HEK293 (cell line): ENCODE data around the gene KCNE4.

ENCODE experiments used
- CTCF ChIA-PET: fragments of 350-600 bp; formaldehyde crosslinking; extraction: SDS; loops from one replicate; lab custom pipeline; 2021; ENCODE audit warnings: antibody characterized with exemption; lab: Yijun Ruan, JAX
- POLR2A ChIA-PET: fragments of 300-600 bp; formaldehyde crosslinking; extraction: SDS; loops from one replicate; lab custom pipeline; 2020; ENCODE audit warnings: antibody characterized with exemption, inconsistent platforms; lab: Yijun Ruan, JAX
- H3K27ac ChIP-seq: fragments of 200-500 bp; sonication (Bioruptor generic); 2 replicates; pipeline ENCODE4 v1.5.1; 2014; ENCODE audit warnings: low read depth, low read length, control low read depth, inconsistent platforms; ENCODE audit errors: extremely low read depth
- H3K36me3 ChIP-seq, 2 experiments: fragments of 200-500 bp in 1 of 2; sonication (Bioruptor generic) in 1 of 2; 1 replicate in 1 of 2; 2 replicates in 1 of 2; pipeline ENCODE4 v1.5.1; 2014 to 2017; ENCODE audit warnings: inconsistent platforms in 2 of 2, low read length in 2 of 2; ENCODE audit not compliant: control insufficient read depth in 2 of 2, insufficient read depth in 1 of 2
- H3K4me1 ChIP-seq: fragments of 200-500 bp; sonication (Bioruptor generic); 2 replicates; pipeline ENCODE4 v1.5.1; 2014; ENCODE audit warnings: mild to moderate bottlenecking, low read length, inconsistent platforms; ENCODE audit not compliant: control insufficient read depth, insufficient read depth
- H3K4me3 ChIP-seq: 2 replicates; pipeline ENCODE4 v1.5.1; 2011; ENCODE audit warnings: low read depth, mild to moderate bottlenecking, control low read depth, low read length, moderate library complexity
- H3K9me3 ChIP-seq: fragments of 200-500 bp; sonication (Bioruptor generic); 2 replicates; pipeline ENCODE4 v1.5.1; 2014; ENCODE audit warnings: low read depth, low read length, inconsistent platforms; ENCODE audit not compliant: control insufficient read depth, insufficient read depth
- BCL11B ChIP-seq: fragments of 450-650 bp; formaldehyde crosslinking; IDR thresholded peaks from 2 replicates; pipeline ENCODE4 v1.5.1; 2016; ENCODE audit warnings: low read depth, missing biosample characterization, missing genetic modification characterization
- EGR2 ChIP-seq: fragments of 450-650 bp; formaldehyde crosslinking; IDR thresholded peaks from 2 replicates; pipeline ENCODE4 v1.5.1; 2016; ENCODE audit warnings: low read depth, missing biosample characterization, missing genetic modification characterization
- KLF16 ChIP-seq: fragments of 450-650 bp; formaldehyde crosslinking; IDR thresholded peaks from 2 replicates; pipeline ENCODE4 v1.5.1; 2017; ENCODE audit warnings: missing biosample characterization, missing genetic modification characterization
- KLF7 ChIP-seq: fragments of 450-650 bp; formaldehyde crosslinking; IDR thresholded peaks from 2 replicates; pipeline ENCODE4 v1.5.1; 2016; ENCODE audit warnings: missing biosample characterization, missing genetic modification characterization, borderline replicate concordance
- WT1 ChIP-seq: fragments of 450-650 bp; formaldehyde crosslinking; IDR thresholded peaks from 2 replicates; pipeline ENCODE4 v1.5.1; 2016; ENCODE audit warnings: missing biosample characterization, missing genetic modification characterization
- ZBTB1 ChIP-seq: fragments of 450-650 bp; formaldehyde crosslinking; IDR thresholded peaks from 2 replicates; pipeline ENCODE4 v1.5.1; 2016; ENCODE audit warnings: missing biosample characterization, missing genetic modification characterization
- ZBTB21 ChIP-seq: fragments of 450-650 bp; formaldehyde crosslinking; IDR thresholded peaks from 2 replicates; pipeline ENCODE4 v1.5.1; 2017; ENCODE audit warnings: missing biosample characterization, missing genetic modification characterization
- ZNF121 ChIP-seq: fragments of 450-650 bp; formaldehyde crosslinking; IDR thresholded peaks from 2 replicates; pipeline ENCODE4 v1.5.1; 2016; ENCODE audit warnings: missing biosample characterization, missing genetic modification characterization
- ZNF132 ChIP-seq: fragments of 450-650 bp; formaldehyde crosslinking; IDR thresholded peaks from 2 replicates; pipeline ENCODE4 v1.5.1; 2017; ENCODE audit warnings: missing biosample characterization, missing genetic modification characterization, borderline replicate concordance
- ZNF157 ChIP-seq: fragments of 450-650 bp; formaldehyde crosslinking; IDR thresholded peaks from 2 replicates; pipeline ENCODE4 v1.5.1; 2016; ENCODE audit warnings: missing biosample characterization, missing genetic modification characterization
- ZNF184 ChIP-seq: fragments of 450-650 bp; IDR thresholded peaks from 2 replicates; pipeline ENCODE4 v1.5.1; 2018; ENCODE audit warnings: missing biosample characterization, mild to moderate bottlenecking, missing genetic modification characterization
- ZNF350 ChIP-seq: fragments of 450-650 bp; formaldehyde crosslinking; IDR thresholded peaks from 2 replicates; pipeline ENCODE4 v1.5.0; 2017; ENCODE audit warnings: missing biosample characterization, mild to moderate bottlenecking, missing genetic modification characterization
- ZNF394 ChIP-seq: fragments of 450-650 bp; formaldehyde crosslinking; IDR thresholded peaks from 2 replicates; pipeline ENCODE4 v1.5.1; 2016; ENCODE audit warnings: missing biosample characterization, missing genetic modification characterization, mild to moderate bottlenecking, moderate library complexity, borderline replicate concordance
- ZNF423 ChIP-seq: fragments of 450-650 bp; formaldehyde crosslinking; IDR thresholded peaks from 2 replicates; pipeline ENCODE4 v1.5.1; 2016; ENCODE audit warnings: missing biosample characterization, missing genetic modification characterization
- ZNF433 ChIP-seq: fragments of 450-650 bp; formaldehyde crosslinking; IDR thresholded peaks from 2 replicates; pipeline ENCODE4 v1.5.1; 2016; ENCODE audit warnings: missing biosample characterization, missing genetic modification characterization, low read depth
- ZNF473 ChIP-seq: fragments of 450-650 bp; formaldehyde crosslinking; IDR thresholded peaks from 2 replicates; pipeline ENCODE4 v1.5.1; 2017; ENCODE audit warnings: missing biosample characterization, missing genetic modification characterization
- ZNF561 ChIP-seq: fragments of 450-650 bp; IDR thresholded peaks from 2 replicates; pipeline ENCODE4 v1.5.1; 2018; ENCODE audit warnings: missing biosample characterization, missing genetic modification characterization, borderline replicate concordance
- ZNF585B ChIP-seq: fragments of 450-650 bp; formaldehyde crosslinking; IDR thresholded peaks from 2 replicates; pipeline ENCODE4 v1.5.1; 2016; ENCODE audit warnings: missing biosample characterization, missing genetic modification characterization
- ZNF621 ChIP-seq: fragments of 450-650 bp; formaldehyde crosslinking; IDR thresholded peaks from 2 replicates; pipeline ENCODE4 v1.5.1; 2017; ENCODE audit warnings: missing biosample characterization, missing genetic modification characterization
- ZNF777 ChIP-seq: fragments of 450-650 bp; formaldehyde crosslinking; IDR thresholded peaks from 2 replicates; pipeline ENCODE4 v1.5.1; 2017; ENCODE audit warnings: missing biosample characterization, missing genetic modification characterization, borderline replicate concordance
- ZNF785 ChIP-seq: fragments of 450-650 bp; formaldehyde crosslinking; IDR thresholded peaks from 2 replicates; pipeline ENCODE4 v1.5.1; 2016; ENCODE audit warnings: missing biosample characterization, missing genetic modification characterization
- ZNF792 ChIP-seq: fragments of 450-650 bp; formaldehyde crosslinking; IDR thresholded peaks from 2 replicates; pipeline ENCODE4 v1.5.1; 2016; ENCODE audit warnings: missing biosample characterization, missing genetic modification characterization
- ZNF837 ChIP-seq: fragments of 450-650 bp; formaldehyde crosslinking; IDR thresholded peaks from 2 replicates; pipeline ENCODE4 v1.5.1; 2016; ENCODE audit warnings: missing biosample characterization, missing genetic modification characterization
- TF ChIP-seq, protein P1 (sequence below): fragments of 450-650 bp; formaldehyde crosslinking; IDR thresholded peaks from 2 replicates; pipeline ENCODE4 v1.5.1; 2016; ENCODE audit warnings: missing biosample characterization, missing genetic modification characterization
- TF ChIP-seq, protein P2 (sequence below): IDR thresholded peaks from 2 replicates; pipeline ENCODE4 v1.6.1; 2011; ENCODE audit warnings: mild to moderate bottlenecking, low read depth, low read length, borderline replicate concordance
- TF ChIP-seq, protein P3 (sequence below): fragments of 450-650 bp; formaldehyde crosslinking; IDR thresholded peaks from 2 replicates; pipeline ENCODE4 v1.5.0; 2017; ENCODE audit warnings: missing biosample characterization, missing genetic modification characterization, borderline replicate concordance
- TF ChIP-seq, protein P4 (sequence below): fragments of 450-650 bp; formaldehyde crosslinking; IDR thresholded peaks from 2 replicates; pipeline ENCODE4 v1.5.1; 2017; ENCODE audit warnings: missing biosample characterization, missing genetic modification characterization
- TF ChIP-seq, protein P5 (sequence below): fragments of 450-650 bp; formaldehyde crosslinking; IDR thresholded peaks from 2 replicates; pipeline ENCODE4 v1.5.1; 2017; ENCODE audit warnings: missing biosample characterization, missing genetic modification characterization

KCNE4 gene

DNA sequence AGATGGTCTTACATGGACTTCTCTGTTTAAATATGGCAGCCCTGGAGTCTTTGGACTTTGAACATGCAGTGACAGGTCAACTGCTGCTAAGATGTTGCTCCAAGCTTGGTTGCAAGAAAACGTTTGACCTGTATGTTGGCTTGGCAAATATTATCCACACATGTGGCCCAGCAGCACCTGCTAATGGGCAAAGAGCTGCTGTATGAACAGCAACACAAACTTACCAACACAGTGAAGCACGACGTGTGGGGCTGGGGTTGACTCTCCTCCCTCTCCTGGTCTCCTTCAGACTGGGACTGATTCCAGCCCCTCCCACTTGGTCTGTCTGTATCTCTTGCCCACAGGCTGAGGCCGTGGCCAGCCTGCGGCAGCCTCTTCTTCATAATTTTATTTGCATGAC is 3.8 kb downstream of the KCNE4 start:
- Histone ChIP-seq H3K27ac (no peak overlapping the region; the same call in 1 of the 2 replicates), H3K36me3 (no peaks in the 10 kb centered on the region), H3K4me3 (no peak overlapping the region), H3K9me3 (no peaks in the 10 kb centered on the region), H3K4me1 (peaks cover 11% of the 10 kb centered on the region)
- CTCF ChIA-PET: no interaction called here
- POLR2A ChIA-PET: no interaction called here
- TF ChIP-seq ZNF837 (tag by site-specific recombination) (no peak), BCL11B (tag by site-specific recombination) (no peak), ZNF473 (tag by site-specific recombination) (no peak), KLF7 (no peak), ZNF585B (tag by site-specific recombination) (no peak), ZNF561 (tag by site-specific recombination) (no peak), ZNF121 (tag by site-specific recombination) (no peak), ZBTB21 (no peak), ZNF785 (tag by site-specific recombination) (no peak), ZNF157 (tag by site-specific recombination) (no peak), ZNF433 (tag by site-specific recombination) (no peak), ZBTB1 (tag by site-specific recombination) (no peak), ZNF792 (tag by site-specific recombination) (no peak), ZNF350 (tag by site-specific recombination) (no peak), EGR2 (tag by site-specific recombination) (no peak)
- TF ChIP-seq, protein P1, sequence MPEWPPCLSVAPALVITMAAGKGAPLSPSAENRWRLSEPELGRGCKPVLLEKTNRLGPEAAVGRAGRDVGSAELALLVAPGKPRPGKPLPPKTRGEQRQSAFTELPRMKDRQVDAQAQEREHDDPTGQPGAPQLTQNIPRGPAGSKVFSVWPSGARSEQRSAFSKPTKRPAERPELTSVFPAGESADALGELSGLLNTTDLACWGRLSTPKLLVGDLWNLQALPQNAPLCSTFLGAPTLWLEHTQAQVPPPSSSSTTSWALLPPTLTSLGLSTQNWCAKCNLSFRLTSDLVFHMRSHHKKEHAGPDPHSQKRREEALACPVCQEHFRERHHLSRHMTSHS (tag by site-specific recombination): no peak
- TF ChIP-seq, protein P2, sequence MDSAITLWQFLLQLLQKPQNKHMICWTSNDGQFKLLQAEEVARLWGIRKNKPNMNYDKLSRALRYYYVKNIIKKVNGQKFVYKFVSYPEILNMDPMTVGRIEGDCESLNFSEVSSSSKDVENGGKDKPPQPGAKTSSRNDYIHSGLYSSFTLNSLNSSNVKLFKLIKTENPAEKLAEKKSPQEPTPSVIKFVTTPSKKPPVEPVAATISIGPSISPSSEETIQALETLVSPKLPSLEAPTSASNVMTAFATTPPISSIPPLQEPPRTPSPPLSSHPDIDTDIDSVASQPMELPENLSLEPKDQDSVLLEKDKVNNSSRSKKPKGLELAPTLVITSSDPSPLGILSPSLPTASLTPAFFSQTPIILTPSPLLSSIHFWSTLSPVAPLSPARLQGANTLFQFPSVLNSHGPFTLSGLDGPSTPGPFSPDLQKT: no peak
- TF ChIP-seq, protein P3, sequence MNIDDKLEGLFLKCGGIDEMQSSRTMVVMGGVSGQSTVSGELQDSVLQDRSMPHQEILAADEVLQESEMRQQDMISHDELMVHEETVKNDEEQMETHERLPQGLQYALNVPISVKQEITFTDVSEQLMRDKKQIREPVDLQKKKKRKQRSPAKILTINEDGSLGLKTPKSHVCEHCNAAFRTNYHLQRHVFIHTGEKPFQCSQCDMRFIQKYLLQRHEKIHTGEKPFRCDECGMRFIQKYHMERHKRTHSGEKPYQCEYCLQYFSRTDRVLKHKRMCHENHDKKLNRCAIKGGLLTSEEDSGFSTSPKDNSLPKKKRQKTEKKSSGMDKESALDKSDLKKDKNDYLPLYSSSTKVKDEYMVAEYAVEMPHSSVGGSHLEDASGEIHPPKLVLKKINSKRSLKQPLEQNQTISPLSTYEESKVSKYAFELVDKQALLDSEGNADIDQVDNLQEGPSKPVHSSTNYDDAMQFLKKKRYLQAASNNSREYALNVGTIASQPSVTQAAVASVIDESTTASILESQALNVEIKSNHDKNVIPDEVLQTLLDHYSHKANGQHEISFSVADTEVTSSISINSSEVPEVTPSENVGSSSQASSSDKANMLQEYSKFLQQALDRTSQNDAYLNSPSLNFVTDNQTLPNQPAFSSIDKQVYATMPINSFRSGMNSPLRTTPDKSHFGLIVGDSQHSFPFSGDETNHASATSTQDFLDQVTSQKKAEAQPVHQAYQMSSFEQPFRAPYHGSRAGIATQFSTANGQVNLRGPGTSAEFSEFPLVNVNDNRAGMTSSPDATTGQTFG (tag by site-specific recombination): no peak
- TF ChIP-seq, protein P4, sequence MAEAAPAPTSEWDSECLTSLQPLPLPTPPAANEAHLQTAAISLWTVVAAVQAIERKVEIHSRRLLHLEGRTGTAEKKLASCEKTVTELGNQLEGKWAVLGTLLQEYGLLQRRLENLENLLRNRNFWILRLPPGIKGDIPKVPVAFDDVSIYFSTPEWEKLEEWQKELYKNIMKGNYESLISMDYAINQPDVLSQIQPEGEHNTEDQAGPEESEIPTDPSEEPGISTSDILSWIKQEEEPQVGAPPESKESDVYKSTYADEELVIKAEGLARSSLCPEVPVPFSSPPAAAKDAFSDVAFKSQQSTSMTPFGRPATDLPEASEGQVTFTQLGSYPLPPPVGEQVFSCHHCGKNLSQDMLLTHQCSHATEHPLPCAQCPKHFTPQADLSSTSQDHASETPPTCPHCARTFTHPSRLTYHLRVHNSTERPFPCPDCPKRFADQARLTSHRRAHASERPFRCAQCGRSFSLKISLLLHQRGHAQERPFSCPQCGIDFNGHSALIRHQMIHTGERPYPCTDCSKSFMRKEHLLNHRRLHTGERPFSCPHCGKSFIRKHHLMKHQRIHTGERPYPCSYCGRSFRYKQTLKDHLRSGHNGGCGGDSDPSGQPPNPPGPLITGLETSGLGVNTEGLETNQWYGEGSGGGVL: no peak

DNA sequence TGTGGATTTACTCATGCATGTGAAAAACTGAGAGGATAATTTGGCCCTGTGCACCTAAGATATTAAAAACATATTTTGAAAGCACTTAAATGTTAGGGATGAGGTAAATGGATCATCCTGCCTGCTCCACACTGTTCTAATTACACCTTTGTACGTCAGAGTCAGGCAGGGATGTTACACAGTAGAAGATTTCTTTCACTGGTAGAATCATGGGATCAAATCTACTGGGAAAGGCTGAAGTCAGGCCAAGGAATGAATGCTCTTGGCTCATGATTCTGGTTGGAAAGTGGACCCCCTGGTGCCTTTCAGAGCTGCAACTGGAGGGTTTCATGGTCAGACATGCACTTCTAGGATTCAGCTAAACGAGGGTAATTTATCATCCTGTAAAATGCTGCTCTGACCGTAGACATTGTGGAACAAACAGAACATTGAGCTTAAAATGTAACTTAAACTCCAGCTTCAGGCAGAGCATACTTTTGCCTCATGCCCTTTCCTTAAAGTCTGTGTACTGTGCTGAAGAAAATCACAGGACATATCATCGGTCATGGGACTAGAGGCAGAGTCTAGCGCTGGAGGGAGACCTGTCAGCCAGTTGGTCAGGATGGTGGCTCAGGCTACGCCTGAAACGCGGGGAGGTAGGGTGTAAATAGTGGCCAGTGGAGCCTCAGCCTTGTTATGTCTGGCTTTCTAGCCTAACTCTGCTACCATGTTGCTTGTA is 4.9 kb downstream of the KCNE4 start:
- H3K36me3 ChIP-seq: no peaks in the 10 kb centered on the region
- POLR2A ChIA-PET: no interaction called here
- H3K4me1 ChIP-seq: peaks cover 11% of the 10 kb centered on the region
- no peak for TF ChIP-seq ZNF132 (tag by site-specific recombination)
- TF ChIP-seq ZNF423 (tag by site-specific recombination): no peak
- TF ChIP-seq ZNF621 (tag by site-specific recombination): no peak
- no peak for TF ChIP-seq ZNF184 (tag by site-specific recombination)
- TF ChIP-seq ZNF777 (tag by site-specific recombination): no peak
- no peak for TF ChIP-seq ZNF394 (tag by site-specific recombination)
- TF ChIP-seq KLF16 (tag by site-specific recombination): no peak
- TF ChIP-seq, protein P5, sequence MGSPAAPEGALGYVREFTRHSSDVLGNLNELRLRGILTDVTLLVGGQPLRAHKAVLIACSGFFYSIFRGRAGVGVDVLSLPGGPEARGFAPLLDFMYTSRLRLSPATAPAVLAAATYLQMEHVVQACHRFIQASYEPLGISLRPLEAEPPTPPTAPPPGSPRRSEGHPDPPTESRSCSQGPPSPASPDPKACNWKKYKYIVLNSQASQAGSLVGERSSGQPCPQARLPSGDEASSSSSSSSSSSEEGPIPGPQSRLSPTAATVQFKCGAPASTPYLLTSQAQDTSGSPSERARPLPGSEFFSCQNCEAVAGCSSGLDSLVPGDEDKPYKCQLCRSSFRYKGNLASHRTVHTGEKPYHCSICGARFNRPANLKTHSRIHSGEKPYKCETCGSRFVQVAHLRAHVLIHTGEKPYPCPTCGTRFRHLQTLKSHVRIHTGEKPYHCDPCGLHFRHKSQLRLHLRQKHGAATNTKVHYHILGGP (tag by site-specific recombination): no peak
- no peak for TF ChIP-seq ZNF785 (tag by site-specific recombination)
- TF ChIP-seq WT1 (tag by site-specific recombination): no peak

More for the DNA sequence above, 4.9 kb downstream of the KCNE4 start:
- Histone ChIP-seq H3K27ac (no peak overlapping the region), H3K9me3 (no peaks in the 10 kb centered on the region), H3K4me3 (no peak overlapping the region)
- CTCF ChIA-PET: interaction anchor here (0.6 to 0.7 kb wide), 2 partner anchors 506 to 632 kb away, joined by 3 read pairs; no protein-coding TSS in a partner anchor
